ENCODE measurements around the gene SFT2D3.

Gene SFT2D3

DNA sequence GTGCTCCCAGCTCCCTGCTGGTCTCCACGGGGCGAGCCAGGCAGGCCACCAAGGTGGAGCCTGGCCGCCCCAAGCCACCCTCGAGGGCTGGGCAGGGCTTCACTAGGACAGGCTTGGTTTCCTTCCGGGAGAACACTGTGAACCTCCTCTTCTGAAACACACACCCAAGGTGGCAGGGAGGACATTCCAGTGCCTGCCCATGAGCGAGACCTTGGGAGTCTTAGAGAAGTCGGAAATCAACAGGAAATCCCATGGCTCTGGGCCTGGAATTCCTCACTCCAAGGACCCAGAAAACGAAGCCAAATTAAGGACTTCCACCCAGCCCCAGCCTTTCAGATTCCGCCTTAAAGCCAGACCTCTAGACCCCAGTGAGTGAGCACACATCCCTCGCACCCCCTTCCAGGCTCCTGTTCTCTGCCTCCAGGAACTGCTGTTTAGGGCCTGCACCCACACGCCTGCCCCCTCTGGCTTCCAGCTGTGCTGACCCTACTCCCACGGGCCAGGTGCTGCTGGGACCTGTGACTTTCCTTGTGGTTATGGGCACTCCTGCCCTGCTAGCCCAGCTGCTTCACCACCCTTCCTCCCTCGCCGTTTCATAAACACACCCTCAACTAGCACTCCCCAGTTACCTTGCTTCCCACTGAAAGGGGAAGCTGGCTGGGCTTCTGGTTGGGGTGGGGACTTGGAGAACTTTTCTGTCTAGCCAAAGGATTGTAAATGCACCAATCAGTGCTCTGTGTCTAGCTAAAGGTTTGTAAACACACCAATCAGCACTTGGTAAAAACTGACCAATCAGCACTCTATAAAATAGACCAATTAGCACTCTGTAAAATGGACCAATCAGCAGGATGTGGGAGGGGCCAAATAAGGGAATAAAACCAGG, 41.6 kb upstream of the SFT2D3 start:
- TF ChIP-seq, protein P1, sequence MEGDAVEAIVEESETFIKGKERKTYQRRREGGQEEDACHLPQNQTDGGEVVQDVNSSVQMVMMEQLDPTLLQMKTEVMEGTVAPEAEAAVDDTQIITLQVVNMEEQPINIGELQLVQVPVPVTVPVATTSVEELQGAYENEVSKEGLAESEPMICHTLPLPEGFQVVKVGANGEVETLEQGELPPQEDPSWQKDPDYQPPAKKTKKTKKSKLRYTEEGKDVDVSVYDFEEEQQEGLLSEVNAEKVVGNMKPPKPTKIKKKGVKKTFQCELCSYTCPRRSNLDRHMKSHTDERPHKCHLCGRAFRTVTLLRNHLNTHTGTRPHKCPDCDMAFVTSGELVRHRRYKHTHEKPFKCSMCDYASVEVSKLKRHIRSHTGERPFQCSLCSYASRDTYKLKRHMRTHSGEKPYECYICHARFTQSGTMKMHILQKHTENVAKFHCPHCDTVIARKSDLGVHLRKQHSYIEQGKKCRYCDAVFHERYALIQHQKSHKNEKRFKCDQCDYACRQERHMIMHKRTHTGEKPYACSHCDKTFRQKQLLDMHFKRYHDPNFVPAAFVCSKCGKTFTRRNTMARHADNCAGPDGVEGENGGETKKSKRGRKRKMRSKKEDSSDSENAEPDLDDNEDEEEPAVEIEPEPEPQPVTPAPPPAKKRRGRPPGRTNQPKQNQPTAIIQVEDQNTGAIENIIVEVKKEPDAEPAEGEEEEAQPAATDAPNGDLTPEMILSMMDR (conservative IDR thresholded peaks at IDR 0.05; ENCODE audit: low read depth): no peak
- H3K27ac ChIP-seq: no peak overlapping the region
- no peak for DNase-seq (ENCODE audit: low spot score)
- ChIA-PET CTCF (interaction anchor here (1.2 kb wide), 1 partner anchor 10 kb away, joined by 5 read pairs; no protein-coding TSS in a partner anchor), POLR2A (ENCODE audit: low non-redundant PET) (no interaction called here)

DNA sequence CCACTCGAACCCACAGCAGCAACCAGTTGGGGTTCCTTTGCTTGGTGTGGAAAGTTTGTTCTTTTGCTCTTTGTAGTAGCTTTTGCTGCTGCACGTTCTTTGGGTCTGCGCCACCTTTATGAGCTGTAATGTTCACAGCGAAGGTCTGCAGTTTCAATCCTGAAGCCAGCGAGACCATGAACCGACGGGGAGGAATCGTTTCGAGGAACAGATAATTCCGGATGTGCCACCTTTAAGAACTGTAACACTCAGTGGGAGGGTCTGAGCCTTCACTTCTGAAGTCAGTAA, 41.1 kb upstream of the SFT2D3 start:
- POLR2A ChIA-PET (ENCODE audit: low non-redundant PET): no interaction called here
- TF ChIP-seq, protein P1 (conservative IDR thresholded peaks at IDR 0.05; ENCODE audit: low read depth): no peak
- no peak overlapping the region for H3K27ac ChIP-seq
- DNase-seq (ENCODE audit: low spot score): no peak
- CTCF ChIA-PET: interaction anchor here (1.2 kb wide), 1 partner anchor 10 kb away, joined by 5 read pairs; no protein-coding TSS in a partner anchor

- no peak for DNase-seq (ENCODE audit: low spot score)
- no peak overlapping the region for H3K27ac ChIP-seq
- CTCF ChIA-PET: interaction anchor here (1.4 kb wide), 1 partner anchor 11 kb away, joined by 5 read pairs; no protein-coding TSS in a partner anchor
- POLR2A ChIA-PET (ENCODE audit: low non-redundant PET): no interaction called here
- TF ChIP-seq, protein P1 (conservative IDR thresholded peaks at IDR 0.05; ENCODE audit: low read depth): no peak
These were observed 40.1 kb upstream of the SFT2D3 start for GRCh38 chr2:127661072-127661649.

GRCh38 chr2:127661949-127662510, 39.3 kb upstream of the SFT2D3 start:
- TF ChIP-seq, protein P1 (conservative IDR thresholded peaks at IDR 0.05; ENCODE audit: low read depth): no peak
- POLR2A ChIA-PET (ENCODE audit: low non-redundant PET): no interaction called here
- CTCF ChIA-PET: interaction anchor here (0.7 to 1.4 kb wide), 2 partner anchors 12 to 460 kb away, joined by 3 to 5 read pairs; no protein-coding TSS in a partner anchor
- no peak overlapping the region for H3K27ac ChIP-seq
- no peak for DNase-seq (ENCODE audit: low spot score)

DNA sequence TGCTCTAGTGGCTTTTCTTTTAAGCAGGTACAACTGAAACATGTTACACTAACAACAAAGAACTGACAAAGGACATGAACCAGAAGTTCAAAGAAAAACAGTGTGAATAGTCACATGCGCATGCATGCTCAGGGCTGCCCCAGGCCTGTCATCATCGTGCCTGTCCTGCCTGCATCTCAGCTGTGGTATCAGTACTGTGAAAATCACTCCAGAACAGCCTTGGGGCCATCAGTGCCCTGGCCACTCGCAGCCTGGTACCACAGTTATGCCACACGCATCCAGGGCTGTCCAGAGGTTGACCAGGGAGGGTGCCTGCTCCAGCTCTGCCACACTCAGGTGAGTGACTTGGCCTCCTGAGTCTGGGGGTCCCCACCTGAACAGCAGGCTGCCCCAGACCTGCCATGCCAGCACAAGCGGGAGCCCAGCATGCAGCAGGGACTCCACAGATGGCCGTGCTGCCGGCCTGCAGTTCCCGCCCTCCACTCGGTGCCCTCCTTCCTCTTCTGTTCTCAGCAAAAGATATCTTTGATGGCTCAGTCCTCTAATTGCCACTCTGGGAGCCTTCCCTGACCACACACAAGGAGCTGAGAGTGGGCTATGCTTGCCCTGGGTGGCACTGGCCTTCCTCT, 38.2 kb upstream of the SFT2D3 start:
- ChIA-PET CTCF (interaction anchor here (0.5 to 0.7 kb wide), 3 partner anchors 165 to 461 kb away, joined by 3 to 4 read pairs (median 3); no protein-coding TSS in a partner anchor), POLR2A (ENCODE audit: low non-redundant PET) (no interaction called here)
- TF ChIP-seq, protein P1 (conservative IDR thresholded peaks at IDR 0.05; ENCODE audit: low read depth): no peak
- no peak for DNase-seq (ENCODE audit: low spot score)
- no peak overlapping the region for H3K27ac ChIP-seq

- TF ChIP-seq, protein P1 (conservative IDR thresholded peaks at IDR 0.05; ENCODE audit: low read depth): no peak
- DNase-seq (ENCODE audit: low spot score): no peak
- ChIA-PET CTCF (interaction anchor here (0.5 to 0.6 kb wide), 3 partner anchors 22 to 253 kb away, joined by 3 to 4 read pairs (median 3); no protein-coding TSS in a partner anchor), POLR2A (ENCODE audit: low non-redundant PET) (no interaction called here)
- H3K27ac ChIP-seq: no peak overlapping the region
These were observed 37.7 kb upstream of the SFT2D3 start for GRCh38 chr2:127663566-127664064.

All from RWPE1 (cell line).